BJ (cell line): ENCODE data around the gene NFATC1. TPM values are rescaled to one million over a fixed set of nuclear protein-coding genes. Genes with fewer than 3 reads are reported as not detected.

Source experiments
- CTCF ChIA-PET: fragments of 350-600 bp; formaldehyde crosslinking; extraction: SDS; loops from one replicate; lab custom pipeline; 2021; ENCODE audit warnings: antibody characterized with exemption, inconsistent platforms; lab: Yijun Ruan, JAX
- POLR2A ChIA-PET: fragments of 300-600 bp; sonication (Branson Sonifier 250); formaldehyde crosslinking; extraction: SDS; loops from one replicate; lab custom pipeline; 2021; ENCODE audit warnings: antibody characterized with exemption; lab: Charles Lee
- DNase-seq: peaks from one replicate; pipeline ENCODE4 v3.0.0-alpha.2; 2011; ENCODE audit warnings: low read depth
- H3K27me3 ChIP-seq: 2 replicates; pipeline ENCODE4 v1.6.0; 2011; ENCODE audit warnings: low read length; ENCODE audit not compliant: control insufficient read depth, insufficient read depth
- H3K36me3 ChIP-seq: 2 replicates; pipeline ENCODE4 v1.5.1; 2011; ENCODE audit warnings: low read length; ENCODE audit not compliant: control insufficient read depth, insufficient read depth
- H3K4me3 ChIP-seq: 2 replicates; pipeline ENCODE4 v1.5.1; 2011; ENCODE audit warnings: low read depth, mild to moderate bottlenecking, control low read depth, low read length
- polyA plus RNA-seq: library from polyadenylated mRNA; depleted of rRNA; stranded (reverse); fragments of >200 nt; gene quantifications from 2 replicates; pipeline ENCODE4 v1.2.3, GENCODE V29; 2011
- TF ChIP-seq, protein P1 (sequence below): IDR thresholded peaks from 2 replicates; pipeline ENCODE4 v1.5.1; 2011; ENCODE audit warnings: low read depth, mild to moderate bottlenecking, control low read depth, inconsistent platforms, low read length, moderate library complexity; ENCODE audit not compliant: insufficient read depth

The NFATC1 gene
- polyA plus RNA-seq, 1 experiment = 1.2 TPM

DNA sequence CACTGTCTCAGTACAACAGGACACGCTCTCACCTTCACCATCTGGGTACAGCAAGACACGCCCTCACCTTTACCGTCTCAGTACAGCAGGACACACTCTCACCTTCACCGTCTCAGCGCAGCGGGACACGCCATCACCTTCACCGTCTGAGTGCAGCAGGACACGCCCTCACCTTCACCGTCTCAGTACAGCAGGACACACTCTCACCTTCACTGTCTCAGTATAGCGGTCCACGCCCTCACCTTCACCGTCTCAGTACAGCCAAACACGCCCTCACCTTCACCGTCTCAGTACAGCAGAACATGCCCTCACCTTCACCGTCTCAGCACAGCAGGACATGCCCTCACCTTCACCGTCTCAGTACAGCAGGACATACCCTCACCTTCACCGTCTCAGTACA lies 174.0 kb downstream of the NFATC1 start:
- ChIA-PET POLR2A (no interaction called here), CTCF (interaction anchor here (0.9 kb wide), 1 partner anchor 26 kb away, joined by 3 read pairs; no protein-coding TSS in a partner anchor)
- no peak for DNase-seq
- Histone ChIP-seq H3K36me3 (no peaks in the 10 kb centered on the region), H3K4me3 (no peak overlapping the region), H3K27me3 (no peaks in the 10 kb centered on the region; the same call in 1 of the 2 replicates)
- TF ChIP-seq, protein P1, sequence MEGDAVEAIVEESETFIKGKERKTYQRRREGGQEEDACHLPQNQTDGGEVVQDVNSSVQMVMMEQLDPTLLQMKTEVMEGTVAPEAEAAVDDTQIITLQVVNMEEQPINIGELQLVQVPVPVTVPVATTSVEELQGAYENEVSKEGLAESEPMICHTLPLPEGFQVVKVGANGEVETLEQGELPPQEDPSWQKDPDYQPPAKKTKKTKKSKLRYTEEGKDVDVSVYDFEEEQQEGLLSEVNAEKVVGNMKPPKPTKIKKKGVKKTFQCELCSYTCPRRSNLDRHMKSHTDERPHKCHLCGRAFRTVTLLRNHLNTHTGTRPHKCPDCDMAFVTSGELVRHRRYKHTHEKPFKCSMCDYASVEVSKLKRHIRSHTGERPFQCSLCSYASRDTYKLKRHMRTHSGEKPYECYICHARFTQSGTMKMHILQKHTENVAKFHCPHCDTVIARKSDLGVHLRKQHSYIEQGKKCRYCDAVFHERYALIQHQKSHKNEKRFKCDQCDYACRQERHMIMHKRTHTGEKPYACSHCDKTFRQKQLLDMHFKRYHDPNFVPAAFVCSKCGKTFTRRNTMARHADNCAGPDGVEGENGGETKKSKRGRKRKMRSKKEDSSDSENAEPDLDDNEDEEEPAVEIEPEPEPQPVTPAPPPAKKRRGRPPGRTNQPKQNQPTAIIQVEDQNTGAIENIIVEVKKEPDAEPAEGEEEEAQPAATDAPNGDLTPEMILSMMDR = no peak

DNA sequence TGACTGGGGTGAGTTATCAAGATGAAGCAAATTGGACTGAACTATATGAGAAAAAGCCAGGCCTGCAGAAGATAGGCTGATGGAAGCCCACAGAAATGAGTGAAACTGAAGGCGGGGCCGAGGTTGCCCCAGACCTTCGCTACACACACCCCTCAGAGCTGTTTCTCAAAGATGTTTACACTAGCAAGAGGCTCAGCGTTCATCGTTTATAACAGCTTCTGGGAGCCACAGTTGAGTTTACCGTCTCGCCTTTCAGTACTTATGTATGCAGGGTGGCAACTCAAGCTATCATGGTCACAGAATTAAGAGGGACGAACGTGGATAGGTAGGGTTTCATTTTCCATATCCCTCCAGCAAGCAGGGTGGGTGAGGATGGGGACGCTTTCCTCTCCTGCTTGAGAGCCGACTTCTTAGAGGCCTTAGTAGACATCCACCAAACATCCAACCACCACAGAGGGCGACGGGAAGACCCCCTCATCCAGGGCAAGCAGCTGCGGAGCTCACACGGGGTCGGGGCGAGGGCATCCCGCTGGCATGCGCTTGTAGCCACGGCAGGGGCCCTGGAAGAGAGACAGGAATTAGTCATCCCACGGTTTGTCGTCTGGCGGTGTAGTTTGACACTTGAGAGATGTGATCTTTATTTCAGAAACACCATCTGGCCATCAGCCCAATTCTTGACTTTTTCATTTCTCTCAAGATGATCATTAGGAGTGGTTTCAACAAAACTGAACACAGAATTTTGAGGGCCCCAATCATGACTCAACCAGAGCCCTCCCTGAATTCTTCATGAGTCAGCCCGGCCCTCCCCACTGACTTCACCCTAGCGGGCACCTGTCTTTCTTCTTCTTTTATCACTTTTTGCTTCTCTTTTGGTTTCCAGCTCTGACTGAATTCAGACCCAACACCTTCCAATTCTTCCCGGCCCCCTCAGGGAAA lies 174.8 kb downstream of the NFATC1 start:
- no peak for DNase-seq
- TF ChIP-seq, protein P1 = no peak
- Histone ChIP-seq H3K27me3 (no peaks in the 10 kb centered on the region; the same call in 1 of the 2 replicates), H3K4me3 (no peak overlapping the region), H3K36me3 (no peaks in the 10 kb centered on the region)
- ChIA-PET POLR2A (no interaction called here), CTCF (no interaction called here)

DNA sequence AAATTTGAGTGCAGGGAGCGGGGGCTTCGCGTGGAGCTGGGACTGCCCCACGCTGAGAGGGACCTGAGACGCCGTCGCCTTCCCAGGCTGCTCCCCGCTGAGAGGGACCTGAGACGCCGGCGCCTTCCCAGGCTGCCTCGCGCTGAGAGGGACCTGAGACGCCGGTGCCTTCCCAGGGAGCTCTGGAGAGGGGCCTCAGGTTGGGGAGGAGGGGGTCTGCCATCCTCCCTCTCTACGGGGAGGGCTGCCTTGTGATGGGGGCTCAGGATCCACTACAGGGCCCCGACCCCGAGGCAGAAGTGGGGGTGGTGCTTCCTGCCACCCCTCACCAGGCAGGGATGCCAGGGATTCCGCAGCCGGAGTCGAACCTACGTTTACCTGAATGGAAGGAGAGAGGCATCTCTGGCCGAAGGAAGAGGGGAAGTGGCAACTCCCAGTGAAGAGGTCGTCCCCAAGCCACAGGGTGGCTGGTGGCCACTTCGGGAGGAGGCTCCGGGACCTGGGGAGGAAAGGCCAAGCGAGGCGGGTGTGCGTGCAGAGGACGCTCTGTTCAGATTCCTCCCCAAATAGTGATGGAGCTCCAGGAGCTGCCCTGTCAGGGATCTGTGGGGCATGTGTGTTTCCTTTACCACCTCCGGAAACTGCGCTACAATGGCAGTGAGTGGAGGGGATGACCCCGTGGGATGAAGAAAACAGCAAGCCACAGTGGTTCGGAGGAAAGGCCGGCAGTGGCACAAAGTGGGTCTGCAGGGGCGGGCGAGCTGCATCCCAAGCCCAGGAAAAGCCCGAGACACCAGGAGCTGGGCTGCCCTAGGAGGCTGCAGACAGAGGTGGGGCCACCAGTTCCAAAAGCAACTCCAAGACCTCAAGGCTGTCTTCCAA lies 175.7 kb downstream of the NFATC1 start:
- DNase-seq = no peak
- H3K36me3 ChIP-seq = no peaks in the 10 kb centered on the region
- CTCF ChIA-PET = no interaction called here
- peaks cover 2% of the 10 kb centered on the region for H3K27me3 ChIP-seq
- TF ChIP-seq, protein P1 = no peak
- H3K4me3 ChIP-seq = no peak overlapping the region
- POLR2A ChIA-PET = no interaction called here

DNA sequence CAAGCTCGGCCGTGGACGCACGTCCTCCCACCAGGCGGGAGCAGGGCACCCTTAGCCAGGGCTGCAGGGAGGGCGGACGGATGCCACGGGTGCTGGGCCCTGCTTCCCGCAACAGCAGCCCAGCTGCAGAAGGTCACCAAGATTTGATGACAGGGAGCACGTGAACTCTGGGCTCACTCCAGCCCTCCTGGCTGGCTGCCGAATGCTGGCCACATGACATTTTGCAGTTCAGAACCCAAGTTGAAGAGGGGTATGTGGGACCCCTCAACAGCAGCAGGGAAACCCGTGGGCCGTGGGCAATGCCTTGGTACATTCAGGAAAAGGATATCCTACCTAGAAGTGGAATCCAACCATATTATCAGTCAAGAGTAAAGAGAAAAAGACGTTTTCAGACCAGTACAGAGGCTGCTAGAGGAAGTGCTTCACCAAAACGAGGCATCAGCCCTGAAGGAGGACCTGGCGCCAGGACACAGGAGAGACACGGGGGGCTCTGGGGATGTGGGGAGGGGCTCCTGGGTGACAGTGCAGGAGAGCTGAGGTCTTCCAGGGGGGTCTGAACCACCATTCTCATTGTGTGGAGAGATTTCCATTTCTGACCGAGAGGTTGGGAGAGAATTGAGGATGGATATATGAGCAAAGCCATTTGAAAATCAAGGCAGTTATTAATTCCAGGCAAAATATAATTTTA lies 176.5 kb downstream of the NFATC1 start:
- Histone ChIP-seq H3K27me3 (peaks cover 2% of the 10 kb centered on the region), H3K4me3 (no peak overlapping the region), H3K36me3 (no peaks in the 10 kb centered on the region)
- TF ChIP-seq, protein P1 = no peak
- POLR2A ChIA-PET = no interaction called here
- CTCF ChIA-PET = no interaction called here
- DNase-seq = no peak
